ES-I3 (cell line): ENCODE measurements around the gene SOX12.
"Not testable (repeated sequence)": the region's sequence is repeated elsewhere in the genome, so short reads cannot be mapped to it uniquely, and the experiment has no call there.

Experiments used
- H3K36me3 ChIP-seq: 2 replicates; pipeline ENCODE4 v1.6.1; 2013; ENCODE audit warnings: mild to moderate bottlenecking, low read length, control low read depth, moderate library complexity; ENCODE audit not compliant: insufficient read depth
- H3K4me1 ChIP-seq: 2 replicates; pipeline ENCODE4 v1.6.1; 2013; ENCODE audit warnings: mild to moderate bottlenecking, control low read depth, low read length; ENCODE audit not compliant: insufficient read depth
- H3K9ac ChIP-seq: 2 replicates; pipeline ENCODE4 v1.6.1; 2013; ENCODE audit warnings: low read depth, mild to moderate bottlenecking, low read length, moderate library complexity
- H3K9me3 ChIP-seq: 2 replicates; pipeline ENCODE4 v1.6.1; 2013; ENCODE audit warnings: mild to moderate bottlenecking, low read length, moderate library complexity; ENCODE audit not compliant: control insufficient read depth, insufficient read depth

The SOX12 gene

GRCh38 chr20:330233-331149 lies 5.1 kb downstream of the SOX12 start:
- H3K4me1 ChIP-seq: peaks cover 11% of the 10 kb centered on the region
- no peak overlapping the region for H3K9ac ChIP-seq
- no peaks in the 10 kb centered on the region for H3K9me3 ChIP-seq
- H3K36me3 ChIP-seq: no peaks in the 10 kb centered on the region

DNA sequence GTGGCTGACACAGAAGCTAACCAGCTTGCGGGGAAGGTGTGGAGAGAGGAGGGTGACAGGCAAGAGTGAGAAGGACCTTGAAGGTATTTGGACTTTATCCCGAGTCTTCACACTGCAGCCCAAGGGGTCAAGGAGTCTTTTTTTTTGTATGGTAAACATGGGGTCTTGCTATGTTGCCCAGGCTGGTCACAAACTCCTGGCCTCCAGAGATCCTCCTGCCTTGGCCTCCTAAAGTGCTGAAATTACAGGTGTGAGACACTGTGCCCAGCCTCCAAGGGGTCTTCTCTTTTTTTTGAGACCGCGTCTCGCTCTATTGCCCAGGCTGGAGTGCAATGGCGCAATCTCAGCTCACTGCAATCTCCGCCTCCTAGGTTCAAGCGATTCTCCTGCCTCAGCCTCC lies 9.2 kb downstream of the SOX12 start:
- peaks cover 6% of the 10 kb centered on the region for H3K4me1 ChIP-seq
- H3K9ac ChIP-seq: no peak overlapping the region
- no peaks in the 10 kb centered on the region for H3K36me3 ChIP-seq
- no peaks in the 10 kb centered on the region for H3K9me3 ChIP-seq

DNA sequence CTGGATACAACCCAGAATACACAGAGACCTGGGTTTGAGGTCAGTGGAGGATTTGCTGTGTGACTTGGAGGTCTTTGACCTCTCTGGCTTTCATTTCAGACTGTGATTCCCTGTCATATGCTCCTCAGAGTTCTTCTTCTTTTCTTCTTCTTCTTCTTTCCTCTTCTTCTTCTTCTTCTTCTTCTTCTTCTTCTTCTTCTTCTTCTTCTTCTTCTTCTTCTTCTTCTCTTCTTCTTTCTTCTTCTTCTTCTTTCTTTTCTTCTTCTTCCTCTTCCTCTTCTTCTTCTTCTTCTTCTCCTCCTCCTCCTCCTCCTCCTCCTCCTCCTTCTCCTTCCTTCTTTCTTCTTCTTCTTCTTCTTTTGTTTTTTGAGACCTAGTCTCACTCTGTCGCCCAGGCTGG lies 10.7 kb downstream of the SOX12 start:
- H3K9me3 ChIP-seq, H3K36me3 ChIP-seq, H3K4me1 ChIP-seq, H3K9ac ChIP-seq: not testable (repeated sequence)

GRCh38 chr20:341682-342081 lies 16.3 kb downstream of the SOX12 start:
- Histone ChIP-seq H3K9me3 (no peaks in the 10 kb centered on the region), H3K36me3 (no peaks in the 10 kb centered on the region), H3K9ac (no peak overlapping the region), H3K4me1 (peaks cover 4% of the 10 kb centered on the region; the same call in 1 of the 2 replicates)

DNA sequence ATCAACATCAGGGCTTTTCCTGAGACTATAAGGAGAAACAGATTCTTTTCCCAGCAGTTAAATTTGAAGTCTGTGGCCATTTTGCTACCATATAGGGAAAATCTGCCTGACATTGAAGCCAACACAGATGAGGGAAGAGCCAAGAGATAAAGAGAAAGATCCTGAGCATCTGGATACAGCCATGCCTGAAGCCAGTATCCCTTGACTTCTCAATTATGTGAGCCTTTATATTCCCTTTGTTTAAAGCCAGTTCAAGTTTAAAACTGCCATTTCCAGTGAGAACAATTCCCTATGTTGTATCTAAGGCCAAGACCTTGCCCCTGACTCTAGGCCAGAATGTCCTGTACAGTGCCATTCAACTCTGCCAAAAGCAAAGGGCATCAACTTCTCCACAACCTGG lies 17.8 kb downstream of the SOX12 start:
- H3K9me3 ChIP-seq: no peaks in the 10 kb centered on the region
- peaks cover 4% of the 10 kb centered on the region; the same call in 1 of the 2 replicates for H3K4me1 ChIP-seq
- no peaks in the 10 kb centered on the region for H3K36me3 ChIP-seq
- no peak overlapping the region for H3K9ac ChIP-seq

GRCh38 chr20:346033-346639 lies 20.8 kb downstream of the SOX12 start:
- Histone ChIP-seq H3K9ac (peak overlapping the region; percentile 79; the same call in 1 of the 2 replicates), H3K36me3 (no peaks in the 10 kb centered on the region), H3K9me3 (no peaks in the 10 kb centered on the region), H3K4me1 (peaks cover 4% of the 10 kb centered on the region; the same call in 1 of the 2 replicates)

- Histone ChIP-seq H3K9ac (peak within 1 kb of the TSS; percentile 79), H3K36me3 (no peaks in the 10 kb centered on the region), H3K4me1 (peaks cover 4% of the 10 kb centered on the region; the same call in 1 of the 2 replicates), H3K9me3 (no peaks in the 10 kb centered on the region)
Measured at GRCh38 chr20:346640-347316, 21.4 kb downstream of the SOX12 start, which contains the start of gene NRSN2. NRSN2 (plus strand) TSS chr20:347111; CDS start chr20:349644, 2,533 bp downstream.

- Histone ChIP-seq H3K9me3 (no peaks in the 10 kb centered on the region), H3K9ac (peak overlapping the region; percentile 79; the same call in 1 of the 2 replicates), H3K36me3 (no peaks in the 10 kb centered on the region), H3K4me1 (peaks cover 4% of the 10 kb centered on the region; the same call in 1 of the 2 replicates)
Measured at GRCh38 chr20:347317-347639, 21.9 kb downstream of the SOX12 start.

GRCh38 chr20:347640-348484 lies 22.5 kb downstream of the SOX12 start:
- Histone ChIP-seq H3K9me3 (no peaks in the 10 kb centered on the region), H3K36me3 (no peaks in the 10 kb centered on the region), H3K9ac (peak overlapping the region; percentile 79), H3K4me1 (peaks cover 4% of the 10 kb centered on the region; the same call in 1 of the 2 replicates)

DNA sequence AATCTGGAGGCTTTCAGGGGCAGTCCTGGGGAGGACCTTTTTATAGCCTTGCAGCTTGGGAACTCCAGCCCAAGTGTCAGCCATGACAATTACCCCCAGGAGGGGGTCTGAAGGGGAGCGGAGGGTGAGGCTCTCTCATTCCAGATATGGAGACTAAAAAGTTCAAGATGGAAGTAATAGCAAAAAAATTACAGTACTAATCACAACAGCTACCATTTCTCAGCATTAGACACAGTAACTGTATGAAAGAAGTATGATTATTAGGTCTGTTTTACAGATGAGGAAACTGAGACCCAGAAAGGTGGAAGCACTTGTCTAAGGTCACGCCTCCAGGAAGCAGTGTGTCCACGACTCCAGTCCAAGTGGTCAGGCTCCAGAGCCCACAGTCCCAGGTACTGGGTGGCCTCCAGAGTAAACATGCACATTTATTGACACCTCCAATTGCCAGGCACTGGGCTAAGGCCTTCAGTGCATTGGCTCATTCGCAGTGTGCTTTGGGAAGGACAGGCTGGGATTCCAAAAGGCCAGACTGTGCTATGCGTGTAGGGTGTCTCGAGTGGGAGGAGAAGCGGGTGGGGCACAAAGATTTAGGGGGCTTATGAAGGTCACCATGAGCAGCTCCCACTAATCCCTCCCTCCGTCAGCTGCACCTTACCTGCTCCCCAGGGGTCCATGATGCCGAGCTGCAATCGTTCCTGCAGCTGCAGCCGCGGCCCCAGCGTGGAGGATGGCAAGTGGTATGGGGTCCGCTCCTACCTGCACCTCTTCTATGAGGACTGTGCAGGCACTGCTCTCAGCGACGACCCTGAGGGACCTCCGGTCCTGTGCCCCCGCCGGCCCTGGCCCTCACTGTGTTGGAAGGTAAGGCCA lies 23.9 kb downstream of the SOX12 start:
- Histone ChIP-seq H3K9me3 (no peaks in the 10 kb centered on the region), H3K4me1 (peaks cover 4% of the 10 kb centered on the region; the same call in 1 of the 2 replicates), H3K36me3 (no peaks in the 10 kb centered on the region), H3K9ac (no peak overlapping the region)

DNA sequence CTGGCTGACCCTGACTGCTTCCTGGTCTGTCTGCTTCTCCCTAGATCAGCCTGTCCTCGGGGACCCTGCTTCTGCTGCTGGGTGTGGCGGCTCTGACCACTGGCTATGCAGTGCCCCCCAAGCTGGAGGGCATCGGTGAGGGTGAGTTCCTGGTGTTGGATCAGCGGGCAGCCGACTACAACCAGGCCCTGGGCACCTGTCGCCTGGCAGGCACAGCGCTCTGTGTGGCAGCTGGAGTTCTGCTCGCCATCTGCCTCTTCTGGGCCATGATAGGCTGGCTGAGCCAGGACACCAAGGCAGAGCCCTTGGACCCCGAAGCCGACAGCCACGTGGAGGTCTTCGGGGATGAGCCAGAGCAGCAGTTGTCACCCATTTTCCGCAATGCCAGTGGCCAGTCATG lies 27.8 kb downstream of the SOX12 start:
- no peak overlapping the region for H3K9ac ChIP-seq
- no peaks in the 10 kb centered on the region for H3K36me3 ChIP-seq
- no peaks in the 10 kb centered on the region; the same call in 1 of the 2 replicates for H3K4me1 ChIP-seq
- no peaks in the 10 kb centered on the region for H3K9me3 ChIP-seq

DNA sequence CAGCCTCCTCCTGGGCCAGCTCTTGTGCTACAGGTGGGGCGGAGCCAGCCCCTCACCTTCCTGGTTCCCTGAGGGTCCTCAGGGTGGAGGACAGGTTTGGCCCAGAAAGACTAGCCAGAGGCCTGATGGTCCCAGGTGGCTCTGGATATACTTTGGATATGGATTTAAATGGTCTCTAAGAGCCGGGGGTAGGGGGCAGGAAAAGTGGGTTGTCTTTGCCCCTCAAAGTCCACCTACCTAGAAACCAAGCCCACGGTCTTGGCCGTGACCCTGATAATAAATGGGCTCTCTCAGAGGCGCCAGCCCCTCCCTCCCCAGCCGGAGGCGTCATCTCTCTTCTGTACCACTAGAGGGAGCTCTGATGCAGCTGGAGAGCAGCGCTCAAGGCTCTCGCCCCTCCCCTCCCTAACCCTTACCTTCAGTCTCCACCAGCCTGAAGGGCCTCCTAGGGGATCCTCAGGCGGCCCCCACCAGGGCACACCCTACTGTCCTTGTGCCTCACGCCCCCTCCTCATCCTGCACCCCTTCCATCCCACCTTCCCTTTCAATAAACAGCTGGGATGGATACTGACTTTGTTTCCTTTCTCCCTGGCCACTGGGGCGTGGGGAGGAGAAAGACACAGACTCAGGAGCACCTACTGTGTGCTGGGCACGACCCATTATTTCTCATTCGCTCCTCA lies 29.1 kb downstream of the SOX12 start:
- no peaks in the 10 kb centered on the region for H3K36me3 ChIP-seq
- no peaks in the 10 kb centered on the region for H3K9me3 ChIP-seq
- H3K9ac ChIP-seq: no peak overlapping the region
- H3K4me1 ChIP-seq: 0 out of 2 replicates have a peak, but pooled peaks cover 2% of the 10 kb centered on the region

DNA sequence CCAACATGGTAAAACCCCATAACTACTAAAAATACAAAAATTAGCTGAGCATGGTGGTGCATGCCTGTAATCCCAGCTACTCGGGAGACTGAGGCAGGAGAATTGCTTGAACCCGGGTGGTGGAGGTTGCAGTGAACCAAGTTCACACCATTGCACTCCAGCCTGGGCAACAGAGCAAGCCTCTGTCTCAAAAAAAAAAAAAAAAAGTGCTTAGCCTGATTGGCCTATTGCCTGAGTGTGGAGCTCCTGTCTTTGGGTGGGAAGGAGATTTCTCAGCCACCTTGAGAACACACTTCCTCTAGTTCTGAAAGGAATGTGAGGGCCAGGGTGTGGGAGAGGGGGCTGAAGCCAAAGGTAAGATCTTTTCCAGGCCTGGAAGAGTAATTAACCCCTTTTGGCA lies 30.8 kb downstream of the SOX12 start:
- peaks cover 12% of the 10 kb centered on the region for H3K4me1 ChIP-seq
- H3K9ac ChIP-seq, H3K9me3 ChIP-seq, H3K36me3 ChIP-seq: not testable (repeated sequence)
